ENCODE data around the gene HIP1. TPM values are rescaled to one million over a fixed set of nuclear protein-coding genes. Genes with fewer than 3 reads are reported as not detected.

HIP1 gene
- total and polyA plus RNA-seq, 9 of the 15 experiments (the other 6 are each of a cell fraction or from before 2014, with no cell fraction given) = 2.4 to 13.7 (median 9.5) TPM

- TF ChIP-seq ZMIZ1 (IDR thresholded peaks at IDR 0.05; ENCODE audit: low read depth in 2 of 2, low read length in 2 of 2) (no peak), TSC22D4 (tag; IDR thresholded peaks at IDR 0.05) (no peak), POU5F1 (IDR thresholded peaks at IDR 0.05; ENCODE audit: borderline replicate concordance, low read depth, low read length, partially characterized antibody) (no peak), NCOA4 (IDR thresholded peaks at IDR 0.05; ENCODE audit: partially characterized antibody) (no peak), MTA3 (IDR thresholded peaks at IDR 0.05; ENCODE audit: borderline replicate concordance) (peak; percentile 94), FOXO4 (CRISPR knock-in tag; IDR thresholded peaks at IDR 0.05) (no peak), PTBP1 (IDR thresholded peaks at IDR 0.05; ENCODE audit: low read depth, low read length) (no peak), E2F1 (CRISPR knock-in tag; IDR thresholded peaks at IDR 0.05) (peak; percentile 85), BCL6 (CRISPR knock-in tag; IDR thresholded peaks at IDR 0.05) (no peak), TCFL5 (CRISPR knock-in tag; conservative IDR thresholded peaks at IDR 0.05) (no peak), CREB1 (IDR thresholded peaks at IDR 0.05) (no peak; the same call in none of the 2 replicates), CREB1 (CRISPR knock-in tag; IDR thresholded peaks at IDR 0.05) (peak; percentile 81), ZNF785 (CRISPR knock-in tag; IDR thresholded peaks at IDR 0.05) (no peak), MYBL2 (IDR thresholded peaks at IDR 0.05; ENCODE audit: low read depth) (no peak), MYBL2 (CRISPR knock-in tag; IDR thresholded peaks at IDR 0.05; ENCODE audit: borderline replicate concordance) (no peak), KHSRP (IDR thresholded peaks at IDR 0.05) (no peak), IRF1 (CRISPR knock-in tag; IDR thresholded peaks at IDR 0.05; ENCODE audit: borderline replicate concordance) (no peak), NCOR1 (IDR thresholded peaks at IDR 0.05) (peak; percentile 68), TOE1 (IDR thresholded peaks at IDR 0.05; ENCODE audit: borderline replicate concordance) (peak; percentile 34; the same call in 1 of the 2 replicates), TOE1 (CRISPR knock-in tag; IDR thresholded peaks at IDR 0.05; ENCODE audit: borderline replicate concordance, low read depth) (no peak), MAFF (IDR thresholded peaks at IDR 0.05; ENCODE audit: low read length) (no peak), SIX5 (IDR thresholded peaks at IDR 0.05; ENCODE audit: borderline replicate concordance in 1 of 2, insufficient read depth in 1 of 2, low read depth in 1 of 2, low read length in 2 of 2) (no peak)
Measured at GRCh38 chr7:75738975-75739795, 444 bp upstream of the HIP1 start (continued).
